Choroid plexus epithelial cell (primary cell): ENCODE measurements around the gene HNRNPC.

Source experiments
- DNase-seq: peaks from one replicate; pipeline ENCODE4 v3.0.0-alpha.2; 2010; ENCODE audit warnings: low read depth
- H3K4me3 ChIP-seq: 2 replicates; pipeline ENCODE4 v1.5.1; 2011; ENCODE audit warnings: low read depth, mild to moderate bottlenecking, control low read depth, low read length, moderate library complexity
- CTCF ChIP-seq: conservative IDR thresholded peaks from 2 replicates; pipeline ENCODE4 v1.5.1; 2011; ENCODE audit warnings: low read depth, mild to moderate bottlenecking, control low read depth, inconsistent platforms, low read length, moderate library complexity

Gene HNRNPC

GRCh38 chr14:21269252-21270046, at the start of gene HNRNPC:
Gene HNRNPC, minus strand, starts transcription at chr14:21269442. Its CDS starts 35,249 bp downstream, at chr14:21234193.
- peak within 1 kb of the TSS; percentile 79 for H3K4me3 ChIP-seq
- DNase-seq = peak; percentile 100

GRCh38 chr14:21317398-21317797, 48.2 kb upstream of the HNRNPC start:
- peak; percentile 7 for DNase-seq
- no peak overlapping the region for H3K4me3 ChIP-seq
- no peak for TF ChIP-seq CTCF

More at GRCh38 chr14:21269252-21270046, at the start of gene HNRNPC:
- no peak for TF ChIP-seq CTCF

GRCh38 chr14:21313512-21313911, 44.3 kb upstream of the HNRNPC start:
- TF ChIP-seq CTCF = no peak
- H3K4me3 ChIP-seq = no peak overlapping the region
- DNase-seq = no peak

GRCh38 chr14:21311614-21312013, 42.4 kb upstream of the HNRNPC start:
- DNase-seq = no peak
- TF ChIP-seq CTCF = no peak
- H3K4me3 ChIP-seq = no peak overlapping the region

GRCh38 chr14:21309956-21310355, 40.7 kb upstream of the HNRNPC start:
- DNase-seq = no peak
- TF ChIP-seq CTCF = no peak
- H3K4me3 ChIP-seq = no peak overlapping the region

- no peak for DNase-seq
- peak overlapping the region; percentile 55 for H3K4me3 ChIP-seq
- no peak for TF ChIP-seq CTCF
Observed at GRCh38 chr14:21309238-21309636, 40.0 kb upstream of the HNRNPC start.
